ENCODE results near the gene PEA15. TPM values are rescaled to one million over a fixed set of nuclear protein-coding genes. Genes with fewer than 3 reads are reported as not detected.

The PEA15 gene
- total and polyA plus RNA-seq, 2 donors (not counting 3 experiments of a cell fraction or from before 2014, with no cell fraction given), result 250 to 304 TPM

DNA sequence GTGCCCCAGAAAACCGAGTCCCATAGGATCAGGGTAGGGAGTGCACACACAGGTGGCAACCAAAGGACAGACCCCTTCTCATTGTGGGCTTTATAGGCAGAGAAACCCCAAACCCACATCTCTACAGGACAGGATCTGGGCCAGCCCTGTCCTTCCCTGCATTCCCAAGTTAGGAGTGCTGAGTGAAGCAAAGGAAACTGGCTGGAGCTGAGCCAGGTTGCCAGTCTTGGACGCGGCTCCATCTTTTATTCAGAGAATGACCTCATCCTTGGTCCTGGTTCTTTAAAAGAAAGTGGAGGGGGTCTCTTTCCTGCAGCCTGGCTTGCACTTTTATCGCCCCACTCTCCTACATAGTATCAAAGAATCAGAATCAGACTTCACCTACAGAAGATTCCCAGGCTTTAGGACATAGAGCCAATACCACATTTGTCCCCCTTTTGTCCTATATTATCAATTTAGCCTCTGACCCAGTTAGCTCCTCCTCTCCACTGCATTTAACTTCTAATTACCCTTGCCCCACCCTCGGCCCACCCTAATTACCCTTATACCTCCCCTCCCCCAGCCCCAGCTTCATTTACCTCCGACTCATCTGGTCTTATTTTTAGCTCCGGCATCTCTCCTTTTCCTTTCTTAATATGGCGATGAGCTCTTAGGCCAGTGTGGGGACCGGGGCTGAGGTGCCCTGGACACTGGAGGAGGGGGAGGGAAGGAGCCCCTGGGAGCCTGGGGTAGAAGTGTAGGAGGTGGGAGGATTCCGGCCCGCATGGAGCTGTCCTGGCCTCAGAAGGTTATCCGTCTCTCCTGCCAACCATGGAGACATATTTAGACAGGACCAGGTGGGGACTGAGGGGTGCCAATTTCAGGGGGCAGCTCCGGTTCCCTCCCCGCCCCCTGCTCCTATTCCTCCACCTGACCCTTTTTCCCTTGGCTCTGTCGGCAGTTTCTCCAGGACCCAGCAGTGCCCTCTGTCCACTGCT, 15.2 kb upstream of the PEA15 start, which contains the start of gene CASQ1:
Gene CASQ1 (plus strand): TSS at position 927 of the 977 bp plus-strand sequence. CDS start 177 bp downstream, outside the sequence.
- H3K9me3 ChIP-seq (replicated peaks; ENCODE audit: control insufficient read depth, insufficient read depth, low read length), result no peaks in the 10 kb centered on the region
- no peak within 1 kb of the TSS for H3K4me2 ChIP-seq (ENCODE audit: insufficient read depth, low read length)
- no peaks in the 10 kb centered on the region for H3K9me1 ChIP-seq (replicated peaks; ENCODE audit: control insufficient read depth, extremely low read depth, insufficient read depth, low read length)
- no peaks in the 10 kb centered on the region for H3K36me3 ChIP-seq (ENCODE audit: control insufficient read depth in 2 of 2, extremely low read depth in 1 of 2, insufficient read depth in 2 of 2, low read length in 2 of 2)
- H3K9ac ChIP-seq (replicated peaks; ENCODE audit: extremely low read depth, insufficient read depth, low read length), result no peak within 1 kb of the TSS
- peaks cover 5% of the 10 kb centered on the region for H3K4me1 ChIP-seq (ENCODE audit: control insufficient read depth, extremely low read depth, insufficient read depth, low read length)
- TF ChIP-seq POLR2AphosphoS5 (IDR thresholded peaks at IDR 0.05; ENCODE audit: insufficient read depth, low read depth, low read length) (no peak), JUN (IDR thresholded peaks at IDR 0.05; ENCODE audit: borderline replicate concordance, insufficient read depth, insufficient read length, low read depth) (peak; percentile 39), GATA2 (IDR thresholded peaks at IDR 0.05; ENCODE audit: insufficient read depth, insufficient read length, low read depth, low read length) (no peak)
- peak within 1 kb of the TSS; percentile 22 for H2AFZ ChIP-seq (ENCODE audit: low read depth, low read length)
- no peak within 1 kb of the TSS for H3K4me3 ChIP-seq (replicated peaks in 1 of 3; ENCODE audit: insufficient read depth in 1 of 3, low read depth in 1 of 3, low read length in 3 of 3)
- no peaks in the 10 kb centered on the region for H4K20me1 ChIP-seq (replicated peaks; ENCODE audit: control insufficient read depth, extremely low read depth, insufficient read depth, low read length)
- peaks cover 0 to 4% of the 10 kb centered on the region in 2 experiments for H3K27me3 ChIP-seq (ENCODE audit: control insufficient read depth in 2 of 2, insufficient read depth in 2 of 2, low read length in 2 of 2)
- DNase-seq (ENCODE audit: low read depth, low spot score) (peak; percentile 67), FAIRE-seq (peak; percentile 93)
- BruUV-seq (replicated peaks), result no TSS peak
- no peak within 1 kb of the TSS for H3K27ac ChIP-seq (ENCODE audit: insufficient read depth, low read depth, low read length)
- no peaks in the 10 kb centered on the region for H3K79me2 ChIP-seq (ENCODE audit: control insufficient read depth, insufficient read depth, low read length)
- intact Hi-C loops (cut with micrococcal nuclease) (loop anchor here (1.0 kb wide), 1 partner anchor 28 kb away; no protein-coding TSS in a partner anchor), dilution Hi-C loops (cut with MboI; ENCODE audit: extremely low pct_ligation_motif_present, low sequenced_read_pairs) (no loop called here)
- POLR2A ChIA-PET, result no interaction called here
- CTCF ChIA-PET, result interaction anchor here (0.5 to 5.7 kb wide), 17 partner anchors 11 to 373 kb away, joined by 3 to 511 read pairs (median 3); partner anchors contain the start of gene PEX19

DNA sequence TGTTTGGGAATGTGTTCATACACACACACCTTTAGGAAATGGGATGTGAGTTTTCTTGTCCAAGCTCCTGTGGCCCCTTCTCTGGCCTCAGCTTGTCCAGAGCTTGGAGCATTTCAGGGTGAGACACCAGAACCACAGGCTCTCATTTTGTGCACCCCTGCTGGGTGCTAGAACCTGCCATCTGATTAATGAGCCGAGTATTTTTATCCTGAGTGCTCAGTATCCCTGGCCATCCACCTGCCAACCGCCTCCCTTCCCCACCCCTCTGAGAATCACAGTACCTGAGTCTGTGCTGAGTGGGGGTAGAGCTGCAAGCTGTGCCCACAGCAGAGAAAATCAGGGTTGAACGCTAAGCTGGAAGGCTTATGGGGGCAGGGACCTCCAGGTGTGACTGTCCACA, 13.4 kb upstream of the PEA15 start:
- CTCF ChIA-PET, result interaction anchor here (2.3 to 5.7 kb wide), 5 partner anchors 29 to 99 kb away, joined by 9 to 511 read pairs (median 205); partner anchors contain the start of gene PEX19

More for the DNA sequence above, 13.4 kb upstream of the PEA15 start:
- no TSS peak for BruUV-seq (replicated peaks)
- Histone ChIP-seq H3K4me1 (ENCODE audit: control insufficient read depth, extremely low read depth, insufficient read depth, low read length) (peaks cover 5% of the 10 kb centered on the region), H3K9ac (replicated peaks; ENCODE audit: extremely low read depth, insufficient read depth, low read length) (no peak overlapping the region), H3K36me3 (ENCODE audit: control insufficient read depth in 2 of 2, extremely low read depth in 1 of 2, insufficient read depth in 2 of 2, low read length in 2 of 2) (no peaks in the 10 kb centered on the region), H3K9me3 (replicated peaks; ENCODE audit: control insufficient read depth, insufficient read depth, low read length) (no peaks in the 10 kb centered on the region), H3K27ac (ENCODE audit: insufficient read depth, low read depth, low read length) (no peak overlapping the region), H3K4me2 (ENCODE audit: insufficient read depth, low read length) (no peak overlapping the region), H3K27me3 (ENCODE audit: control insufficient read depth in 2 of 2, insufficient read depth in 2 of 2, low read length in 2 of 2) (peaks cover 0 to 3% of the 10 kb centered on the region in 2 experiments), H3K4me3 (replicated peaks in 1 of 3; ENCODE audit: insufficient read depth in 1 of 3, low read depth in 1 of 3, low read length in 3 of 3) (no peak overlapping the region), H3K79me2 (ENCODE audit: control insufficient read depth, insufficient read depth, low read length) (no peaks in the 10 kb centered on the region), H2AFZ (ENCODE audit: low read depth, low read length) (no peak overlapping the region), H3K9me1 (replicated peaks; ENCODE audit: control insufficient read depth, extremely low read depth, insufficient read depth, low read length) (no peaks in the 10 kb centered on the region), H4K20me1 (replicated peaks; ENCODE audit: control insufficient read depth, extremely low read depth, insufficient read depth, low read length) (no peaks in the 10 kb centered on the region)
- FAIRE-seq (no peak), DNase-seq (ENCODE audit: low read depth, low spot score) (no peak)
- TF ChIP-seq, protein P1, sequence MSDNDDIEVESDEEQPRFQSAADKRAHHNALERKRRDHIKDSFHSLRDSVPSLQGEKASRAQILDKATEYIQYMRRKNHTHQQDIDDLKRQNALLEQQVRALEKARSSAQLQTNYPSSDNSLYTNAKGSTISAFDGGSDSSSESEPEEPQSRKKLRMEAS (IDR thresholded peaks at IDR 0.05; ENCODE audit: insufficient read depth, insufficient read length), result no peak
- TF ChIP-seq EZH2 (IDR thresholded peaks at IDR 0.05; ENCODE audit: borderline replicate concordance, low read depth, low read length, severe bottlenecking) (no peak), GATA2 (IDR thresholded peaks at IDR 0.05; ENCODE audit: insufficient read depth, insufficient read length, low read depth, low read length) (no peak), FOS (IDR thresholded peaks at IDR 0.05; ENCODE audit: borderline replicate concordance, insufficient read depth, low read length) (no peak), POLR2AphosphoS5 (IDR thresholded peaks at IDR 0.05; ENCODE audit: insufficient read depth, low read depth, low read length) (no peak), JUN (IDR thresholded peaks at IDR 0.05; ENCODE audit: borderline replicate concordance, insufficient read depth, insufficient read length, low read depth) (no peak), POLR2A (IDR thresholded peaks at IDR 0.05; ENCODE audit: low read depth, low read length) (no peak), MYC (IDR thresholded peaks at IDR 0.05; ENCODE audit: low read depth, low read length) (no peak)
- TF ChIP-seq, protein P2, sequence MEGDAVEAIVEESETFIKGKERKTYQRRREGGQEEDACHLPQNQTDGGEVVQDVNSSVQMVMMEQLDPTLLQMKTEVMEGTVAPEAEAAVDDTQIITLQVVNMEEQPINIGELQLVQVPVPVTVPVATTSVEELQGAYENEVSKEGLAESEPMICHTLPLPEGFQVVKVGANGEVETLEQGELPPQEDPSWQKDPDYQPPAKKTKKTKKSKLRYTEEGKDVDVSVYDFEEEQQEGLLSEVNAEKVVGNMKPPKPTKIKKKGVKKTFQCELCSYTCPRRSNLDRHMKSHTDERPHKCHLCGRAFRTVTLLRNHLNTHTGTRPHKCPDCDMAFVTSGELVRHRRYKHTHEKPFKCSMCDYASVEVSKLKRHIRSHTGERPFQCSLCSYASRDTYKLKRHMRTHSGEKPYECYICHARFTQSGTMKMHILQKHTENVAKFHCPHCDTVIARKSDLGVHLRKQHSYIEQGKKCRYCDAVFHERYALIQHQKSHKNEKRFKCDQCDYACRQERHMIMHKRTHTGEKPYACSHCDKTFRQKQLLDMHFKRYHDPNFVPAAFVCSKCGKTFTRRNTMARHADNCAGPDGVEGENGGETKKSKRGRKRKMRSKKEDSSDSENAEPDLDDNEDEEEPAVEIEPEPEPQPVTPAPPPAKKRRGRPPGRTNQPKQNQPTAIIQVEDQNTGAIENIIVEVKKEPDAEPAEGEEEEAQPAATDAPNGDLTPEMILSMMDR (IDR thresholded peaks at IDR 0.05; ENCODE audit: extremely low read depth in 1 of 2, insufficient read depth in 1 of 2, low read depth in 1 of 2, low read length in 2 of 2), result no peak
- intact Hi-C loops (cut with micrococcal nuclease), result no loop called here
- dilution Hi-C loops (cut with MboI; ENCODE audit: extremely low pct_ligation_motif_present, low sequenced_read_pairs), result no loop called here
- POLR2A ChIA-PET, result no interaction called here

Measured in endothelial cell of umbilical vein (primary cell).